Mammary epithelial cell (primary cell): ENCODE measurements around the gene SSR4.

Experiments used
- CTCF ChIP-seq, 2 donors: IDR thresholded peaks in 1 of 2; conservative IDR thresholded peaks in 1 of 2; 2 replicates each; pipeline ENCODE4 v1.5.1; 2011 to 2012; ENCODE audit warnings: inconsistent platforms in 2 of 2, low read length in 2 of 2, mild to moderate bottlenecking in 2 of 2, control low read depth in 1 of 2, low read depth in 1 of 2; ENCODE audit not compliant: insufficient read depth in 1 of 2; ENCODE audit errors: extremely low read depth in 1 of 2
- EZH2 ChIP-seq: IDR thresholded peaks from 2 replicates; pipeline ENCODE4 v1.6.1; 2012; ENCODE audit warnings: low read length, inconsistent platforms, borderline replicate concordance

- TF ChIP-seq CTCF (conservative IDR thresholded peaks at IDR 0.05 in 1 of 2, IDR thresholded peaks at IDR 0.05 in 1 of 2; ENCODE audit: extremely low read depth in 1 of 2, insufficient read depth in 1 of 2, low read depth in 1 of 2, low read length in 2 of 2) (no peak), EZH2 (no peak)
Observed at GRCh38 chrX:153779891-153780677, 14.4 kb upstream of the SSR4 start.
